K562 (cell line): Measurements from ENCODE around the gene SIAE. TPM values are rescaled to one million over a fixed set of nuclear protein-coding genes. Genes with fewer than 3 reads are reported as not detected.

Experiments used
- BCOR ChIP-seq: fragments of 450-650 bp; IDR thresholded peaks from 2 replicates; pipeline ENCODE4 v1.6.1; 2016
- CBFA2T2 ChIP-seq: fragments of 450-650 bp; conservative IDR thresholded peaks from 2 replicates; pipeline ENCODE4 v1.6.1; 2017; ENCODE audit warnings: mild to moderate bottlenecking
- CC2D1A ChIP-seq: fragments of 450-650 bp; IDR thresholded peaks from 2 replicates; pipeline ENCODE4 v1.6.1; 2017; ENCODE audit warnings: mild to moderate bottlenecking
- FOXM1 ChIP-seq, 2 experiments: fragments of 450-650 bp in 1 of 2; sonication (generic) in 1 of 2; formaldehyde crosslinking in 1 of 2; IDR thresholded peaks; 2 replicates each; pipeline versions ENCODE4 v1.6.1 to v1.9.0; 2017 to 2022; ENCODE audit warnings: low read depth in 2 of 2, mild to moderate bottlenecking in 2 of 2, missing genetic modification reagents in 1 of 2, moderate library complexity in 1 of 2
- NRF1 ChIP-seq, 2 experiments: fragments of 450-650 bp; IDR thresholded peaks in 1 of 2; conservative IDR thresholded peaks in 1 of 2; 2 replicates each; pipeline ENCODE4 v1.6.1; 2014; ENCODE audit warnings: mild to moderate bottlenecking in 2 of 2
- RCOR1 ChIP-seq, 2 experiments: IDR thresholded peaks; 2 replicates each; pipeline ENCODE4 v1.6.1; 2012; ENCODE audit warnings: low read depth in 2 of 2, low read length in 2 of 2, borderline replicate concordance in 1 of 2, improper control_type of control experiment in 1 of 2
- SOX6 ChIP-seq: fragments of 450-650 bp; IDR thresholded peaks from 2 replicates; pipeline ENCODE4 v1.6.1; 2014; ENCODE audit warnings: mild to moderate bottlenecking
- TCF3 ChIP-seq: sonication (generic); formaldehyde crosslinking; IDR thresholded peaks from 2 replicates; pipeline ENCODE4 v1.4.0; 2020; ENCODE audit warnings: mild to moderate bottlenecking, missing genetic modification reagents
- TEAD4 ChIP-seq, 2 experiments: sonication (generic) in 1 of 2; formaldehyde crosslinking in 1 of 2; IDR thresholded peaks; 2 replicates each; pipeline versions ENCODE4 v1.6.1 to v1.8.0; 2012 to 2022; ENCODE audit warnings: borderline replicate concordance in 1 of 2, inconsistent platforms in 1 of 2, low read length in 1 of 2, mild to moderate bottlenecking in 1 of 2, missing genetic modification reagents in 1 of 2
- TRIM24 ChIP-seq, 2 experiments: fragments of 450-650 bp; IDR thresholded peaks; 2 replicates each; pipeline ENCODE4 v1.6.1; 2016
- TSHZ1 ChIP-seq: fragments of 250-450 bp; sonication (Bioruptor Pico); IDR thresholded peaks from 2 replicates; pipeline ENCODE4 v1.4.0; 2020; ENCODE audit warnings: mild to moderate bottlenecking, moderate library complexity
- ZKSCAN3 ChIP-seq: fragments of 250-450 bp; sonication (Bioruptor Pico); IDR thresholded peaks from 2 replicates; pipeline ENCODE4 v1.4.0; 2020
- ZMIZ1 ChIP-seq, 2 experiments: fragments of 150-350 bp in 1 of 2; IDR thresholded peaks; 2 replicates each; pipeline ENCODE4 v1.6.1; 2012 to 2016; ENCODE audit warnings: low read depth in 2 of 2, low read length in 2 of 2, mild to moderate bottlenecking in 1 of 2, moderate library complexity in 1 of 2
- ZNF589 ChIP-seq: fragments of 200-800 bp; sonication (Bioruptor generic); IDR thresholded peaks from 2 replicates; pipeline ENCODE4 v1.6.1; 2016; ENCODE audit warnings: low read depth, missing genetic modification characterization, missing compliant biosample characterization
- polyA plus RNA-seq, 8 experiments: library from polyadenylated mRNA; depleted of rRNA in 4 of 8; stranded (reverse) in 5 of 8; unstranded in 3 of 8; fragments of >200 nt; fragmentation: Nextera tagmentation in 2 of 8; fragmentation: Illumina TruSeq in 1 of 8; extraction: Ambion mirVana in 2 of 8; extraction: Trizol in 1 of 8; gene quantifications; 2 replicates each; pipeline versions ENCODE4 v1.2.1 to v1.2.3, GENCODE V29; 2011 to 2014; ENCODE audit warnings: inconsistent platforms in 1 of 8, missing spikeins in 1 of 8
- total RNA-seq, 7 experiments: library from RNA; depleted of rRNA in 6 of 7; stranded (reverse); fragments of >200 nt in 6 of 7; fragmentation: Illumina TruSeq in 2 of 7; extraction: Trizol in 2 of 7; gene quantifications; 2 replicates each; pipeline versions ENCODE4 v1.2.1 to v1.2.3, GENCODE V29; 2011 to 2021; ENCODE audit warnings: low replicate concordance in 1 of 7

The SIAE gene
- total and polyA plus RNA-seq, 9 of the 15 experiments (the other 6 are each of a cell fraction or from before 2014, with no cell fraction given), result 0.89 to 9.6 (median 3.7) TPM

- TF ChIP-seq ZMIZ1 (IDR thresholded peaks at IDR 0.05; ENCODE audit: low read depth in 2 of 2, low read length in 2 of 2), result peak in 1 of 2 experiments; percentile 80; a peak in 2 of 4 replicates
- TF ChIP-seq SOX6, result peak; percentile 87
- TF ChIP-seq NRF1 (conservative IDR thresholded peaks at IDR 0.05 in 1 of 2, IDR thresholded peaks at IDR 0.05 in 1 of 2), result peak; percentile 45 to 52; a peak in 2 of 4 replicates
- peak; percentile 89 to 94 for TF ChIP-seq TRIM24 (IDR thresholded peaks at IDR 0.05)
- TF ChIP-seq CBFA2T2, result peak; percentile 98
- peak; percentile 95 for TF ChIP-seq TCF3 (CRISPR knock-in tag)
- no peak for TF ChIP-seq TSHZ1 (CRISPR knock-in tag)
- TF ChIP-seq RCOR1 (IDR thresholded peaks at IDR 0.05; ENCODE audit: borderline replicate concordance in 1 of 2, low read depth in 2 of 2, low read length in 2 of 2), result peak in 1 of 2 experiments; percentile 90; a peak in 2 of 4 replicates
- peak; percentile 74 for TF ChIP-seq FOXM1 (IDR thresholded peaks at IDR 0.05; ENCODE audit: low read depth)
- no peak for TF ChIP-seq FOXM1 (CRISPR knock-in tag; IDR thresholded peaks at IDR 0.05; ENCODE audit: low read depth)
- TF ChIP-seq BCOR, result peak; percentile 85; the same call in 1 of the 2 replicates
- TF ChIP-seq ZKSCAN3 (CRISPR knock-in tag), result no peak
- peak; percentile 46; the same call in 1 of the 2 replicates for TF ChIP-seq ZNF589 (CRISPR knock-in tag)
- TF ChIP-seq TEAD4 (IDR thresholded peaks at IDR 0.05; ENCODE audit: low read length), result peak; percentile 96
- no peak for TF ChIP-seq TEAD4 (CRISPR knock-in tag; IDR thresholded peaks at IDR 0.05; ENCODE audit: borderline replicate concordance)
- TF ChIP-seq CC2D1A, result peak; percentile 93; the same call in 1 of the 2 replicates
Observed at GRCh38 chr11:124667601-124668000, 5.9 kb downstream of the SIAE start (continued).
